Measurements from ENCODE around the gene CDHR2. TPM values are rescaled to one million over a fixed set of nuclear protein-coding genes. Genes with fewer than 3 reads are reported as not detected.

The CDHR2 gene
- total and polyA plus RNA-seq, 2 of the 13 experiments (the other 11 are each of a cell fraction or from before 2014, with no cell fraction given), result 17.9 to 20.9 TPM

DNA sequence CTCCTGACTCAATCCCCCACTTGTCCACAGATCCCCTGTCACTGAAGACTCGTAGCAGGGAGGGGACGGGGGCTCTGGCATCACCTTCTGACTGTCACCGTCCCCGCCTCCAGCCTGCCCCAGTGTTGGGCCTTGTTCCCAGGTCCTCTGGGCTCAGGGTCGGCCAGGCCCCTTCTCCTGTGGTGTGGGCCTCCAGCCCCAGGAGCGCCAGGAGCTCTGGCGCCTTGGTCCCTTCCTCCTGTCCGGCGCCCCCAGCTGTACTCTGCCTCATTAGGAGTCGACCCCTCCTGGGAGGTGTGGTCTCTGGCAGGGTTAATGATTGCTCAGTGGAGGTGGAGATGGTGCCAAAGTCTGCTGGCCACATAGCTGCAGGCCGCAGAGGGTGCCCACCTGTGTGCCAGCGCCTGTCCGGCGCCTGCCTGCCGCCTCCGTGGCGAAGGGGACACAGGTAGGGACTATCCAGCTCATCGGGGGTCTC, at the start of gene CDHR2 (continued):
- TF ChIP-seq EHMT2 (IDR thresholded peaks at IDR 0.05; ENCODE audit: borderline replicate concordance, low read depth, low read length) (no peak), PCBP2 (optimal IDR thresholded peaks at IDR 0.05; ENCODE audit: low read depth, low read length, poor library complexity, severe bottlenecking) (no peak), MTF2 (CRISPR knock-in tag; IDR thresholded peaks at IDR 0.05; ENCODE audit: borderline replicate concordance) (0 out of 2 replicates have a peak, but pooled peaks have one; percentile 64), SP1 (IDR thresholded peaks at IDR 0.05) (no peak), SP1 (CRISPR knock-in tag; IDR thresholded peaks at IDR 0.05) (0 out of 2 replicates have a peak, but pooled peaks have one; percentile 12), POLR2AphosphoS5 (IDR thresholded peaks at IDR 0.05; ENCODE audit: low read depth, low read length) (peak; percentile 55; the same call in 1 of the 2 replicates), KLF9 (CRISPR knock-in tag; IDR thresholded peaks at IDR 0.05; ENCODE audit: low read depth) (no peak), SNAI1 (CRISPR knock-in tag; IDR thresholded peaks at IDR 0.05; ENCODE audit: borderline replicate concordance) (no peak), THAP11 (CRISPR knock-in tag; IDR thresholded peaks at IDR 0.05) (peak; percentile 48; the same call in 1 of the 2 replicates), ZNF572 (CRISPR knock-in tag; IDR thresholded peaks at IDR 0.05) (no peak), GTF2F1 (IDR thresholded peaks at IDR 0.05; ENCODE audit: low read length) (no peak), CCAR2 (optimal IDR thresholded peaks at IDR 0.05; ENCODE audit: low read depth, low read length) (no peak), HNRNPH1 (optimal IDR thresholded peaks at IDR 0.05; ENCODE audit: low read depth, low read length) (no peak), ZNF451 (CRISPR knock-in tag; IDR thresholded peaks at IDR 0.05) (0 out of 2 replicates have a peak, but pooled peaks have one; percentile 53), TCF7L2 (IDR thresholded peaks at IDR 0.05; ENCODE audit: low read depth, low read length) (no peak), NCOA5 (CRISPR knock-in tag; IDR thresholded peaks at IDR 0.05) (no peak), RFX3 (CRISPR knock-in tag; IDR thresholded peaks at IDR 0.05) (no peak), BCL6 (CRISPR knock-in tag; IDR thresholded peaks at IDR 0.05) (no peak), SIN3A (IDR thresholded peaks at IDR 0.05; ENCODE audit: borderline replicate concordance, low read depth, low read length) (0 out of 2 replicates have a peak, but pooled peaks have one; percentile 33)
- TF ChIP-seq, protein P1, sequence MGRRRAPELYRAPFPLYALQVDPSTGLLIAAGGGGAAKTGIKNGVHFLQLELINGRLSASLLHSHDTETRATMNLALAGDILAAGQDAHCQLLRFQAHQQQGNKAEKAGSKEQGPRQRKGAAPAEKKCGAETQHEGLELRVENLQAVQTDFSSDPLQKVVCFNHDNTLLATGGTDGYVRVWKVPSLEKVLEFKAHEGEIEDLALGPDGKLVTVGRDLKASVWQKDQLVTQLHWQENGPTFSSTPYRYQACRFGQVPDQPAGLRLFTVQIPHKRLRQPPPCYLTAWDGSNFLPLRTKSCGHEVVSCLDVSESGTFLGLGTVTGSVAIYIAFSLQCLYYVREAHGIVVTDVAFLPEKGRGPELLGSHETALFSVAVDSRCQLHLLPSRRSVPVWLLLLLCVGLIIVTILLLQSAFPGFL (CRISPR knock-in tag; IDR thresholded peaks at IDR 0.05), result no peak
- TF ChIP-seq, protein P2, sequence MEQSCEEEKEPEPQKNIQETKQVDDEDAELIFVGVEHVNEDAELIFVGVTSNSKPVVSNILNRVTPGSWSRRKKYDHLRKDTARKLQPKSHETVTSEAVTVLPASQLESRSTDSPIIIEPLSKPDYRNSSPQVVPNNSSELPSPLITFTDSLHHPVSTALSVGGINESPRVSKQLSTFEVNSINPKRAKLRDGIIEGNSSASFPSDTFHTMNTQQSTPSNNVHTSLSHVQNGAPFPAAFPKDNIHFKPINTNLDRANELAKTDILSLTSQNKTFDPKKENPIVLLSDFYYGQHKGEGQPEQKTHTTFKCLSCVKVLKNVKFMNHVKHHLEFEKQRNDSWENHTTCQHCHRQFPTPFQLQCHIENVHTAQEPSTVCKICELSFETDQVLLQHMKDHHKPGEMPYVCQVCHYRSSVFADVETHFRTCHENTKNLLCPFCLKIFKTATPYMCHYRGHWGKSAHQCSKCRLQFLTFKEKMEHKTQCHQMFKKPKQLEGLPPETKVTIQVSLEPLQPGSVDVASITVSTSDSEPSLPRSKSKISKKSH (CRISPR knock-in tag; IDR thresholded peaks at IDR 0.05; ENCODE audit: borderline replicate concordance), result no peak; the same call in 1 of the 2 replicates
- TF ChIP-seq, protein P3, sequence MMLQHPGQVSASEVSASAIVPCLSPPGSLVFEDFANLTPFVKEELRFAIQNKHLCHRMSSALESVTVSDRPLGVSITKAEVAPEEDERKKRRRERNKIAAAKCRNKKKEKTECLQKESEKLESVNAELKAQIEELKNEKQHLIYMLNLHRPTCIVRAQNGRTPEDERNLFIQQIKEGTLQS (CRISPR knock-in tag; IDR thresholded peaks at IDR 0.05), result no peak
- TF ChIP-seq, protein P4, sequence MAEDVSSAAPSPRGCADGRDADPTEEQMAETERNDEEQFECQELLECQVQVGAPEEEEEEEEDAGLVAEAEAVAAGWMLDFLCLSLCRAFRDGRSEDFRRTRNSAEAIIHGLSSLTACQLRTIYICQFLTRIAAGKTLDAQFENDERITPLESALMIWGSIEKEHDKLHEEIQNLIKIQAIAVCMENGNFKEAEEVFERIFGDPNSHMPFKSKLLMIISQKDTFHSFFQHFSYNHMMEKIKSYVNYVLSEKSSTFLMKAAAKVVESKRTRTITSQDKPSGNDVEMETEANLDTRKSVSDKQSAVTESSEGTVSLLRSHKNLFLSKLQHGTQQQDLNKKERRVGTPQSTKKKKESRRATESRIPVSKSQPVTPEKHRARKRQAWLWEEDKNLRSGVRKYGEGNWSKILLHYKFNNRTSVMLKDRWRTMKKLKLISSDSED (CRISPR knock-in tag; IDR thresholded peaks at IDR 0.05), result no peak
- TF ChIP-seq, protein P5, sequence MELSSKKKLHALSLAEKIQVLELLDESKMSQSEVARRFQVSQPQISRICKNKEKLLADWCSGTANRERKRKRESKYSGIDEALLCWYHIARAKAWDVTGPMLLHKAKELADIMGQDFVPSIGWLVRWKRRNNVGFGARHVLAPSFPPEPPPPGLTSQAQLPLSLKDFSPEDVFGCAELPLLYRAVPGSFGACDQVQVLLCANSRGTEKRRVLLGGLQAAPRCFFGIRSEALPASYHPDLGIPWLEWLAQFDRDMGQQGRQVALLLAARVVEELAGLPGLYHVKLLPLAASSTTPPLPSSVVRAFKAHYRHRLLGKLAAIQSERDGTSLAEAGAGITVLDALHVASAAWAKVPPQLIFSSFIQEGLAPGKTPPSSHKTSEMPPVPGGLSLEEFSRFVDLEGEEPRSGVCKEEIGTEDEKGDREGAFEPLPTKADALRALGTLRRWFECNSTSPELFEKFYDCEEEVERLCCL (CRISPR knock-in tag; IDR thresholded peaks at IDR 0.05; ENCODE audit: borderline replicate concordance), result no peak
- TF ChIP-seq, protein P6, sequence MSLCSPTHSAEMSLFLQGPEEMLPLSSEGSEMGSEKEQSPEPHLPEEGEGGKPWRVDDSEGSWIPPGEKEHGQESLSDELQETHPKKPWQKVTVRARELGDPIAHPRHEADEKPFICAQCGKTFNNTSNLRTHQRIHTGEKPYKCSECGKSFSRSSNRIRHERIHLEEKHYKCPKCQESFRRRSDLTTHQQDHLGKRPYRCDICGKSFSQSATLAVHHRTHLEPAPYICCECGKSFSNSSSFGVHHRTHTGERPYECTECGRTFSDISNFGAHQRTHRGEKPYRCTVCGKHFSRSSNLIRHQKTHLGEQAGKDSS (CRISPR knock-in tag; IDR thresholded peaks at IDR 0.05; ENCODE audit: borderline replicate concordance, low read depth), result 0 out of 2 replicates have a peak, but pooled peaks have one; percentile 39

Data from HepG2 (cell line).